SK-N-SH treated with all-trans-retinoic acid at 6 μM for 48 hours (cell line): ENCODE data around the gene CUTA.

Experiments
- CREB5 ChIP-seq: fragments of 250-450 bp; sonication (Bioruptor Pico); IDR thresholded peaks from 2 replicates; pipeline ENCODE4 v1.5.1; 2020; ENCODE audit warnings: low read depth, mild to moderate bottlenecking, moderate library complexity
- GLIS3 ChIP-seq: fragments of 250-450 bp; sonication (Bioruptor Pico); IDR thresholded peaks from 2 replicates; pipeline ENCODE4 v1.5.0; 2020; ENCODE audit warnings: mild to moderate bottlenecking, moderate library complexity
- ISL1 ChIP-seq: fragments of 250-450 bp; sonication (Bioruptor Pico); IDR thresholded peaks from 2 replicates; pipeline ENCODE4 v2.1.2; 2022; ENCODE audit warnings: mild to moderate bottlenecking, moderate library complexity
- ZNF565 ChIP-seq: fragments of 450-650 bp; formaldehyde crosslinking; conservative IDR thresholded peaks from 2 replicates; pipeline ENCODE4 v1.5.0; 2020; ENCODE audit warnings: low read depth, mild to moderate bottlenecking, moderate library complexity
- ZNF70 ChIP-seq: fragments of 450-650 bp; formaldehyde crosslinking; IDR thresholded peaks from 2 replicates; pipeline ENCODE4 v1.5.0; 2020; ENCODE audit warnings: mild to moderate bottlenecking, moderate library complexity

GRCh38 chr6:33440649-33441309 lies 22.9 kb upstream of the CUTA start:
- TF ChIP-seq ISL1 (CRISPR knock-in tag), result no peak
- TF ChIP-seq ZNF70 (CRISPR knock-in tag), result no peak
- no peak for TF ChIP-seq CREB5 (CRISPR knock-in tag)
- no peak for TF ChIP-seq ZNF565 (CRISPR knock-in tag)
- TF ChIP-seq GLIS3 (CRISPR knock-in tag), result no peak
